GM12872 (cell line): ENCODE data around the gene DPYD.

ENCODE experiments used
- CTCF ChIP-seq: IDR thresholded peaks from 3 replicates; pipeline ENCODE4 v1.5.1; 2011; ENCODE audit warnings: low read depth, mild to moderate bottlenecking, low read length, moderate library complexity; ENCODE audit not compliant: insufficient read depth

DPYD gene

GRCh38 chr1:97820470-97821188 is 100.2 kb downstream of the DPYD start:
- peak; percentile 31; the same call in 2 of the 3 replicates for TF ChIP-seq CTCF

GRCh38 chr1:97816927-97817326 is 103.9 kb downstream of the DPYD start:
- TF ChIP-seq CTCF: no peak

- TF ChIP-seq CTCF: no peak
Measured at GRCh38 chr1:97814804-97815203, 106.0 kb downstream of the DPYD start.

- TF ChIP-seq CTCF: no peak
Measured at GRCh38 chr1:97814121-97814520, 106.7 kb downstream of the DPYD start.

GRCh38 chr1:97812076-97812475 is 108.8 kb downstream of the DPYD start:
- TF ChIP-seq CTCF: no peak

- no peak for TF ChIP-seq CTCF
Measured at GRCh38 chr1:97806996-97807520, 113.8 kb downstream of the DPYD start.

- TF ChIP-seq CTCF: no peak
Measured at GRCh38 chr1:97806326-97806725, 114.5 kb downstream of the DPYD start.
